ENCODE data around the gene IDE.
"Not testable (repeated sequence)": the region's sequence is repeated elsewhere in the genome, so short reads cannot be mapped to it uniquely, and the experiment has no call there.

IDE gene

DNA sequence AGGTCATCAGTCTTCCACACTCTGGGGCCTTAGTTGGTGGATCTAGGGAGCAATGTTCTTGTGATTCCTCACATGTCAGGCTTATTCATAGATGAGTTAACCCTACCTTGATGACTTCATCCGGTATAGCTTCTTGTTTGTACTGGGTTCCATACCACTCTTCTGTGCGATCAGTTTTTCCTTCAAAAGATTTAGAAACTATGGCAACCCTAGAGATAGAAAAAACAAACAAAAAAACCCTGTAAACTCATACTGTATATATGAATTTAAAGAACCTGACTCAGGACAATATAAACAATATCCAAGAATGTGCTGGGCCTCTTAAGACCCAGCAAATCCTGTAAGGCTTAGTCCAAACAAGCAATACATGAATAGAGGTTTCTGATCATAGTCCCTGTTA is 83.5 kb downstream of the IDE start:
- DNase-seq (ENCODE audit: low spot score): no peak

DNA sequence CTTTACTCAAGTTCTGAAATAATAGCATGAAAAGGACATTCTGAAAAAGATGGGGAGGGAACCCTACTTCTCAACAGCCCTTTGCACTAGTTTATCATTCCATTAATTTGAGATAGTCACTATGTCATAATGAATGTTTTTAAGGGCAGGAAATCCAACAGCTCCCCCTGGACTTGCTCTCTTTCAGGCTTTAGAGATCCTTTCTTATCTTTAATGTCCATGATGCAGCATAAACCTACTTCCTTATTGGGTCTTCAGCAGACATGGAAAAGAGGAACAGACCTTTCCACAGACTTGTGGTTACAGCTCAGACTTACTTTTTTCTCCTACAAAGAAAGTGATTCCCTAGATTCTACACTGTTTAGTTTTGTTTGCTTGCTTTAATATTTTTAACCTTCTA is 87.3 kb downstream of the IDE start:
- no peak for DNase-seq (ENCODE audit: low spot score)

DNA sequence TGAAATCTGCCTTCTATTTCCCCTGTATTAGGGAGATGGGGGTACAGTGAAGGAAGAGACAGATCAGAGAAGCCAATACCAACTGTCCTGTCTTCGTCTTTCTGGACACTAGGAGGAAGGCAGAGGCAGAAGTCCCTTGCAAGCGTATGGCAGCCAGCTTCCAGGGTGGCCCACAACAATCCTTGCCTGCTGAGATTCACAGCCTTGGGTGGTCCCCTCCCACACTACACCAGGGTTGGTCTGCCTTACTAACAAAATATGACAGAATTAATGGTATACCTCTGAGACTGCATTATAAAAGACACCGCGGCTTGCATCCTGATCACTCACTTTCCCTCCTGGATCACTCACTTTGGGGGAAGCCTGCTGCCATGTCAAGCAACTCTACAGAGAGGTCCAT is 90.4 kb downstream of the IDE start:
- no peak for DNase-seq (ENCODE audit: low spot score)

DNA sequence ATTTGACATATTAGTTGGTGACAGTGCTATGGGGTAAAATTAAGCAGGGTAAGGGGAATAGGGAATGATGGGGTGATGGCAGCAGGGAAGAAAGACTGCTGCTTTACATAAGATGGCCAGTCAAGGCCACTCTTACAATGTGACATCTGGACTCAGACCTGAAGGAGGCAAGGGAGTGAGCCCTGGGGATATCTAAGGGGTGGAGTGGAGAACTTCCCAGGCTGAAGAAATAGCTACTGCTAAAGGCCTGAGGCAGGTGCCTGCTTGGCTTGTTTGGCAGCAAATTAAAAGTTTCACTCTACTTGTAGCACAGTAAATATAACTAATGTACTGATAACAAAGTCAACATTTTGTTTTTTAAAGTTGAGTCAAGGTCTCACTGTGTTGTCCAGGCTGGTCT is 93.5 kb downstream of the IDE start:
- DNase-seq (ENCODE audit: low spot score): no peak

DNA sequence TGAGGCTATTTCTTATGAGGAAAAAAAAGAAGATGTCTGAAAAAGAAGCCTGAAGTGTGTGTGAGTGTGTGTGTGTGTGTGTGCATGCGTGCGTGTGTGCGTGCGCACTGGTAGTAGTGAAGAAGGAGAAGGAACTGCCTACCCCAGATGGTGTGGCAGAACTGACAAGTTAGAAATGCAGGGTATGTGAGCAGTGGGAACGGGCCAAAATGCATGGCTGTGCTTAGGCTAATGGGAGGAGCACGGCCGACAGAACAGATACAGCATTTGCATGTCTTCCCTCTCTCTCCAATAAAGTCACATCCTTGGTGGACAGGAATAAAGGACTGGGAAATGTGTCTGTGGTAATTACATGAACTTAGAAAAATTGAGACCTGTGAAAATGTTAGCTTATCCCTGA is 94.3 kb downstream of the IDE start:
- DNase-seq (ENCODE audit: low spot score): no peak

DNA sequence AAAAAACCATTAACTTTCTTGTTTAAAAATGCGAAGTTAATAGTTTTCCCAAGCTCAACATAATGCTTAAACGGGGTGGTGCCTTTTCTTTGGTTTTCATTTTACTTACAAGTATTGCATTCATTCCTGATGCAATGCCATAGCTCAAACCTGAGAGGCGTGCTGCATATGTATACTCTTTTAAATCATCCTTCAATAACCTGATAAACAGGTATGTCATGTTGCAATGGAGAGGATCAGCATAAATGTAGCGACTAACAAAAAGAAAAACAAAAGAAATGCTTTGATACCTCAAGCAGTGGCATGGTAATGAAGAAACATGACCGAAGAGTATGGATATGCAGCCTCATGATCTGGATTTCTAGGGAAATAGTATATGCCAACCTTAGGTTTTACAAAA is 95.4 kb downstream of the IDE start:
- no peak for DNase-seq (ENCODE audit: low spot score)

DNA sequence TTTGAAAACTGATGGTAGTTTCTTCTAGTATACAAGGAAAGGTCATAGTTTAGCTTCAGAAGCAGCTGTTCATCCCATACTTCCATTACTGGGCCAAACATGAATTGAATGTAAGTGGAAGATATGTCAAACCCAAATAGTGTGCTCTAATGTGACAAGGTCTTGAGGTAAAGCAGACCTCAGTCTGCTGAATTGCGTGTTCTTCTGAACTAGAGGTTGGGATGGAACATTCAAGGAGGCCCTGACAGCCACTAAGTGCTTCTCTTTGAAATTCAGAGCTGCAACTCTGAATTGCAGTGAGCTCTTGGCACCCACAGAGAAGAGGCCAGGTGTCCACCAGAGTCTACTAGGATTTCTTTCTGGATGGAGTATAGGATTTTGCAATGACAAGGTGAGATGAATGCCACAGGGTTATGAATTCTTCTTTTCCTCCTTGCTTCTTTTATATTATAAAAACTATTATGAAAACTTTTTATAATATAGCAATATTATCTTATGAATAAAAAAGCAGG is 98.5 kb downstream of the IDE start:
- DNase-seq (ENCODE audit: low spot score): no peak

DNA sequence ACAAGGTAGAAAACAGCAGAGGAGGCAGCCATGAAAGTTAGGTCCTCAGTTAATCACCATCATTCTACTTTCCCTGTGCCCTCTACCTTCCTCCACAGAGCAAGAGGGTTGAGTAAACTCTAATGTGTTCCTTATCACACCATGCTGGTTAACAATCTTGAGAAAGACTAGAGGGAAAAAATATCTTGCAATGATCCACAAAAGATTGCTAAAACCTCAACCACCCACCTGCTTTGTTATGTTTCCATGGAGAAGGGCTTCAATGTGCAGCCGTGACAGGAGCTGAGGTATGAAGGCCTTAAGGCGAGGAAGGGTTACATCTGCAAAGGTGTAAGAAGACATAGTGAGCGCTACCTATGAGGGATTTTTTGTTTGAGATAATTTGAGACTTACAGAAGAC is 103.9 kb downstream of the IDE start:
- DNase-seq (ENCODE audit: low spot score): no peak

DNA sequence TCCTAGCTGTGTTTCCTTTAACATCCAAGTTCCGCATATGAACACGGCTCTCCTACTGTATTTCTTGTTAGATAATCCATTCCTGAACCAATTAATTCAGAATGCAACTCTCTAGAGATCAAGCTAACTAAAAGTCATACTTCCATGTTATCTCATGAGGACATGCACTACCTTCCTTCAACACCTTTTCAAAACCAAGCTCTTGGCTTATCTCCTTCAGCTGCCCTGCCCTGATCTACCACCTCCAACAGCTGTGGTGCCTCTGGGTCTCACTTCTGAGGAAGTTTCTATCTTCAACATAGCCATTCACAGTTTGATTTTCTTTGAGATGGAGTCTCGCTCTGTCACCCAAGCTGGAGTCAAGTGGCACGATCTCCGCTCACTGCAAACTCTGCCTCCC is 109.5 kb downstream of the IDE start:
- DNase-seq (ENCODE audit: low spot score): no peak

DNA sequence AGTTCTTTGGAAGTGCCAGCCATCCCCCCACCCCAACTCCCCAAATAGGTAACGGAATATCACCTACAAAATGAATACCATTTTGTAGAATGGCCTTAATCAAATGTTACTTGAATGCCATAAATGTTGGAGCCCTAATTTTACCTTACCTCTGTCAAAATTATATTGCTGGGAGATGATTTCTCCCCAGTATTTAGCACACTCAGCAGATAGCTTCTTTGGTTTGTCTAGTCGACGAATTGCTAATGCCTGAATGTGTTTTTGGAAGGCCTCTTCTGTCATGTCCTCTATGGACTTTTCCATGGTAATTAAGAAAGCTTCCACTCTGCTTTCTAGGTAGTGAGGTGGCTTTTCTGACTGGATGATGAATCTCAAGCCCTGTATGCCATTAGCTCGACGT is 110.3 kb downstream of the IDE start:
- DNase-seq (ENCODE audit: low spot score): no peak

DNA sequence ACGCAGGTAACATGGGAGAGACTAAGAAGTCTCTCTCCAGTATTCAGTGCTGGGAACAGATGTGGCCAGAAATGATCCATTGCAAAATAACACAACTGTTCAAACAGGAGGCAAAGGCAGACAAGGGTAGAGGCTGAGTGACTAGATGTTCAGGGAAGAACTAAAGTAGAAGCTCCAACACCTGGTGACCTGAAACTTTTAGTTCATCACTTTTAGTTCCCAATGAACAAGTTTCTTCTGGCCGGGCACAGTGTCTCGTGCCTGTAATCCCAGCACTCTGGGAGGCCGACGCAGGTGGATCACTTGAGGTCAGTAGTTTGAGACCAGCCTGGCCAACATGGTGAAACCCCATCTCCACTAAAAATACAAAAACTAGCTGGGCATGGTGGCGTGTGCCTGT is 118.9 kb downstream of the IDE start:
- DNase-seq (ENCODE audit: low spot score): not testable (repeated sequence)

DNA sequence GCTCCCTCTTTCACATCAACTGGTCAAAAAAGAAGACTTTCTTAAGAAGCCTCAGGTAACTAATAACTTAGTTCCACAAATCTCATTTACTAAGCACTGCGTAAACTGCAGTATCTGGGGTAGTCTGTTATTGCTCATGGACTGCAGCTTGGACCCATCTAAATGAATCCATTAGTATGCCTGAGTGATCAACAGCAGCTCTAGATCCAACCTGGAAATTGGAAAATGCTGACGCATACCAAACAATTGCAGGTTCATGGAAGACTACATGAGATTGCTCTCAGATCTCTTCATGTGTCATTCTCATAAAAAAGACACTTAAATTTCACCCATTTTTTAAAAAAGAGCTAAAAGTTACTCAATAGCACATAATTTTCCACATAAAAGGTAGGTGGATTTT is 121.6 kb downstream of the IDE start:
- DNase-seq (ENCODE audit: low spot score): no peak

DNA sequence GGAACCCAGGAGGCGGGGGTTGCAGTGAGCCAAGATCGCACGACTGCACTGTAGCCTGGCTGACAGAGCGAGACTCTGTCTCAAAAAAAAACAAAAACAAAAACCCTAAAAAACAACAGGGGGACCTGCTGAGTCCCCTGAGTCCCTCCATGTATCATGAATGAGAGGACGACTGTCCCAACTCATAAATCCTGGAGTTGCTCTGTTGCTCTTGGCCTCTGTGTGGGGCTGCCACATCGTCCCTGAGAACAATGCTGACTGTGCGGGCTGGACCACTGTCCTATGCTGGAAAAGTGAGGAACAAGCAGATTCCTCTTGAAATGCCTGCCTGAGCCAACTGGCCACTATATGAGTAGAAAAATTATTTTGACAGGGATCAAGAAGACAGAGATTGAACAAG is 122.5 kb downstream of the IDE start:
- DNase-seq (ENCODE audit: low spot score): no peak

DNA sequence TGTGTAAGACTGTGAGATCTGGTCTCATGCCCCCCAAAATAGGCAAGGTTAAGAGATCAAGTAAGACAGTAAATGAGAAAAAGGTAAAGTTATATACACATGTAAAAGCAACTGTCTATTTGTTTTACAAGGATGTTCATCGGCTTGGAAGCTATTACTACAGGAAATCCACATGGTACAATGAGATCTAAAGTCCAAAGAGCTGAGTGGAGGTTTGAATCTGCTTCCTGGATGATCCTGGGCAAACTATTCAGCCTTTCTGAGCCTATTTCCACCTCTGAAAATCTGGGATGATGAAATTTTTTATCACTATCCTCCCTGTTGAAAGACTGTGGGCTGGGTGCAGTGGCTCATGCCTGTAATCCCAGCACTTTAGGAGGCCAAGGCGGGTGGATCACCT is 123.0 kb downstream of the IDE start:
- no peak for DNase-seq (ENCODE audit: low spot score)

DNA sequence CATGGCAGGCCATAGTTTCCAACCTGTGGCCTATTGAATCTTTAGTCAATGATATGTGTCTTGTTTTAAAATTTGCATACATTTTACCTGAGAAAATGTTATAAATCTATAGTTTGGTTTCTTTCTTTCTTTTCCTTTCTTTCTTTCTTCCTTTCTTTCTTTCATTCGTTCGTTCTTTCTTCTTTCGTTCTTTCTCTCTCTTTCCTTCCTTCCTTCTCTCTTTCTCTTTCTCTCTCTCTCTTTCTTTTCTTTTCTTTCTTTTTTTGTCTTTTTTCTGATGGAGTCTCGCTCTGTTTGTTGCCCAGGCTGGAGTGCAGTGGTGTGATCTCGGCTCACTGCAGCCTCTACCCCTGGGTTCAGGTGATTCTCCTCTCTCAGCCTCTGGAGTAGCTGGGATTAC is 133.3 kb downstream of the IDE start:
- DNase-seq (ENCODE audit: low spot score): no peak

DNA sequence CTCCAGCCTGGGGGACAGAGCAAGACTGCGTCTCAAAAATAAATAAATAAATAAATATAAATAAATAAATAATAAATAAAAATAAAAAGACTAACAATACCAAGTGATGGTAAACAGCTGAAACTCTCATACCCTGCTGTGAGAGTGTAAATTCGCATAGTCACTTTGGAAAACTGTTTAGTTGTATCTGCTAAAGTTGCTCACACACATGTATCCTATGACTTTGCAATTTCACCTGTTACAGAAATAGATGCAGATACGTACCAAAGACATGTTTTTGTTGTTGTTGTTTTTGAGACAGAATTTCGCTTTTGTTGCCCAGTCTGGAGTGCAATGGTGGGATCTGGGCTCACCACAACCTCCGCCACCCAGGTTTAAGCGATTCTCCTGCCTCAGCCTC is 135.7 kb downstream of the IDE start:
- DNase-seq (ENCODE audit: low spot score): no peak

DNA sequence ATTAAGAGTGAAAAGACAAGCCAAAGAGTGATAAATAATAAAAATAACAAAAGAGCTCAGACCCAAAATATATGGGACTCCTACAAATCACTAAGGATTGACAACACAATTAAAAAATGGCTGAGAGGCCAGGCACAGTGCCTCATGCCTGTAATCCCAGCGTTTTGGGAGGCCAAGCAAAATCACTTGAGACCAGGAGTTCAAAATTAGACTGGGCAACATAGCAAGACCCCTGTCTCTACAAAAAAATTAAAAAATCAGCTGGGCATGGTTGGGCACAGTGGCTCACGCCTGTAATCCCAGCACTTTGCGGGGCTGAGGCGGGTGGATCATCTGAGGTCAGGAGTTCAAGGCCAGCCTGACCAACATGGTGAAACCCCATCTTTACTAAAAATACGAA is 137.3 kb downstream of the IDE start:
- DNase-seq (ENCODE audit: low spot score): no peak

DNA sequence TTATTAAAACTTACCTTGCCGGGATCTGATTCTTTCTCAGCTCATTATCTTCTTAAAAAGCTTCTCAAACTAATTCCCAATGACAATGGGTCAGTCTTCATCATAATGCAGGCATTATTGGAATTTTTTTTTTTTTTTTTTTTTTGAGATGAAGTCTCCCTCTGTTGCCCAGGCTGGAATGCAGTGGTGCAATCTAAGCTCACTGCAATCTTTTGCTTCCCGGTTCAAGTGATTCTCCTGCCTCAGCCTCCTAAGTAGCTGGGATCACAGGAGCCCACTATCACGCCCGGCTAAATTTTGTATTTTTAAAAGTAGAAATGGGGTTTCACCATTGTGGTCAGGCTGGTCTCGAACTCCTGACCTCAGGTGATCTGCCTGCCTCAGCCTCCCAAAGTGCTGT is 137.8 kb downstream of the IDE start:
- DNase-seq (ENCODE audit: low spot score): not testable (repeated sequence)

DNA sequence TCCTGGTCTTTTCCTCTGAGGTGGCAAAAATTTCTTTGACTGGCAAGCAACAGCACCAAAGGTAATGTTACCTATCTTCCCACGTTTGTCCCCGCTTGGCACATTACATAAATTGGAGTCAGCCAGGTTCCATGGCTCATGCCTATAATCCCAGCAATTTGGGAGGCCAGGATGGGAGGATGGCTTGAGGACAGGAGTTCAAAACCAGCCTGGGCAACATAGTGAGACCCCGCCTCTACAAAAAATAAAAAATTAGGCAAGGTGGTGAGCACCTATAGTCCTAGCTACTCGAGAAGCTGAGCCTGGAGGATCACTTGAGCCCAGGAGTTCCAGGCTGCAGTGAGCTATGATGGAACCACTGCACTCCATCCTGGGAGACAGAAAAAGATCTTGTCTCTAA is 139.5 kb downstream of the IDE start:
- no peak for DNase-seq (ENCODE audit: low spot score)

DNA sequence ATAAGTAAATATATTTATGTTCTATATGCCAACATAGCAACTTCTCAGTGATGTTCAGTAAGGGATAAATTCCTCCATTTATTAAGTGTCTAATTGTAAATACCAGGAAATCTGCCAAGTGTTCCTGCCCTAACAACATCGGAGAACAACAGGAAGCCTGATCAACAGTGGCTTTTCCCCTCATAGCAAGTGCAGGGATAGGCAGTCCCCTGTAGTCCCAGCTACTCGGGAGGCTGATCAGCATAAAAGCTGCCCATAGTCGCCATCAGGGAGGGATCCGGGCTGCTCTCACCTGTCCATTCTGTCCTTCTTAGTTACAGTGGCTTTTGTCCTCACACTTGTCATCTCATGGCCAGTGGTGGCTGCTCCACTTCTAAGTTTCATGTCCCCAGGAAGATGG is 141.3 kb downstream of the IDE start:
- no peak for DNase-seq (ENCODE audit: low spot score)

DNA sequence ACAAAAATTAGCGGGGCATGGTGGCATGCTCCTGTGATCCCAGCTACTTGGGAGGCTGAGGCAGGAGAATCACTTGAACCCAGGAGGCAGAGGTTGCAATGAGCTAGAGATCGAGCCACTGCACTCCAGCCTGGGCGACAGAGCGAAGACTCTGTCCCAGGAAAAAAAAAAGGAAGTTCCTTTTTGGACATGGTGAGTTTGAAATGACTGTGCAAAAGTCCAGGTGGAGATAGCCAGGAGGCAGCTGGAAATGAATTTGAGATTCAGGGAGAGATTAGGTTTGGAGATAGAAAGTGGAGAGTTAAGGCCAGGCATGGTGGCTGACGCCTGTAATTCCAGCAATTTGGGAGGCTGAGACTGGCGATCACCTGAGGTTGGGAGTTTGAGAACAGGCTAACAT is 143.8 kb downstream of the IDE start:
- no peak for DNase-seq (ENCODE audit: low spot score)

DNA sequence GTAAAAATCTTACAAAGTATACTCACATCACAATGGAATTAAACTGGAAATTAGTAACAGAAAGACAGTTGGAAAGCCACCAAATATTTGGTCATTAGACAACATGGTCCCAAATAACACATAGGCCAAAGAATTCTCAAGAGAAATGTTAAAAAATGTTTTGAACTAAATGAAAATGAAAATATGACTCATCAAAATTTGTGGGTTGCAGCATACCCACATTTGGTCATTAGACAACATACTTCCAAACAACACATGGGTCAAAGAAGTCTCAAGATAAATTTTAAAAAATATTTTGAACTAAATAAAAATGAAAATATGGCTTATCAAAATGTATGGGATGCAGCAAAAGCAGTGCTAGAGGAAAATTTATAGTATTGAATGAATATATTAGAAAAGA is 152.3 kb downstream of the IDE start:
- no peak for DNase-seq (ENCODE audit: low spot score)

DNA sequence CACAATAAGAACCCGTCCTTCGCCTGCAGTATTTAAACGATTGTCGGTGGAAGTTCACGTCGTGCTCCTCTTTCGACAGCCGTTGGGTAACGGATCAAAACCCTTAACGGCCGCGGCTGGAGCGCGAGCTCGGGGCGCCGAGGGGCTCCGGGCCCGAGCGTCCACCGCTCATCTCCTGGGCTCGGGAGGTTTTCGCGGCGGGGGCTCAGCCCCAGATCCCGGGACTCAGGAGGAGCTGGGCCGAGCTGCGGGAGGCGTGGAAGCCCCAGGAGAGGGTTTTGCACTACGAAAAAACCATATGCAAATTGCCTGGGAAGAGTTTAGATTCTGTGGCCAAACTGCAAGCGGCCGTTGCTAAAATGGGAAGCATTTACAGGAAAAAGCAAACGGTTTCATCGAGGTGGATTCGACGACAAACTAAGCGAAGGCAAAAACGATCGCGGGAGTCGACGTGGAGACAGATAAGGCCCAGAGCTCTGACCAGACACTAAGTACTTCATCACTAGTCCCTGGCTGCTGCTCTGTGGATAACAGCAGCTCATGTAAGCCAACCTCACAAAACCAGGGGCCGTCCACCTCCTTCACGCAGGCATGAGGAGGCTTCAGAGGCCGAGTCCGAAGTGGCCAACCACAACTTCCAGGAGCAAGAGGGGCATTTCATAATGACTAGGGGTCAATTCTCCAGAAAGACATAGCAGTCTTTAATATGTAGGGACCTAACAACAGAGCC is 153.2 kb downstream of the IDE start:
- DNase-seq (ENCODE audit: low spot score): no peak

DNA sequence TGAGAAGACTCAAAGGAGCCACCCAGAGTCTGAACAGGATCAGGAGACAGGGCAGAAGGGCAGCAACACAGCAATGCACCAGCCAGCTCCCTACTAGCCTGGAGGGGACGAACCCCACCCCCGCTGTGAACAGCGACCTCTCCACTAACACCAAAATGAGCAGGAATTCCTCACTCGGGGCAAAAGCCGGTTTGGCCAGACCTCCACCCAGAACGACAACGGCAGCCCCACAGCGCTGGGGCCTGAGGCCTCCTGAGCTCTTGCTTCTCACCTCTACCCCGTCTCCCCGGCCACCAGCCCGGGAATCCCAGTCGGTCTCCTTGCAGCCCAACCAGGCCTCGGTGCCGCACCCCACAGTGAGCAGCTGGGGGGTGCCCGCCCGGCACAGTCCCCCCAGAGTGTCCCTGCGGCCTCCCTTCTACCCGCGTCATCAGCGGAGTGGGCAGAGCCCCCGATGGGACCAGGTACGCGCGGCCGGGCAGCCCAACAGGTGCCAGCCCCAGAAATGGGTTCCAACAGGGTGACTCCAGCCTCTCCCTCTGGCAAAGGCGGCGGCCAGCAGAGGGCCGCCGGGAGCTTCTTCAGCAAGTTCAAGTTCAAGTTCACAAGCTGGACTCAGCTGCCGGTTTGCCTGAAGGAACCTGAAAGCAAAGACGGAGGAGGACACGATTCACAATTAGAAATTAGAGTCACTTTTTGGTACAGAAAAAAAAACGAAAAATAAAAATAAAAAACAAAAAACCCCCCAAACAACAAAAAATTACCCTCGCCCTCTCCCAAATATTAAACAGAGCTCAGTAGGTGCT is 153.9 kb downstream of the IDE start:
- no peak for DNase-seq (ENCODE audit: low spot score)

All from HuH-7 (cell line).